ENCODE results near the gene PSEN1. TPM values are rescaled to one million over a fixed set of nuclear protein-coding genes. Genes with fewer than 3 reads are reported as not detected.

PSEN1 gene
- polyA plus RNA-seq, 1 donor (not counting 4 experiments of a cell fraction or from before 2014, with no cell fraction given) = 32.6 TPM

DNA sequence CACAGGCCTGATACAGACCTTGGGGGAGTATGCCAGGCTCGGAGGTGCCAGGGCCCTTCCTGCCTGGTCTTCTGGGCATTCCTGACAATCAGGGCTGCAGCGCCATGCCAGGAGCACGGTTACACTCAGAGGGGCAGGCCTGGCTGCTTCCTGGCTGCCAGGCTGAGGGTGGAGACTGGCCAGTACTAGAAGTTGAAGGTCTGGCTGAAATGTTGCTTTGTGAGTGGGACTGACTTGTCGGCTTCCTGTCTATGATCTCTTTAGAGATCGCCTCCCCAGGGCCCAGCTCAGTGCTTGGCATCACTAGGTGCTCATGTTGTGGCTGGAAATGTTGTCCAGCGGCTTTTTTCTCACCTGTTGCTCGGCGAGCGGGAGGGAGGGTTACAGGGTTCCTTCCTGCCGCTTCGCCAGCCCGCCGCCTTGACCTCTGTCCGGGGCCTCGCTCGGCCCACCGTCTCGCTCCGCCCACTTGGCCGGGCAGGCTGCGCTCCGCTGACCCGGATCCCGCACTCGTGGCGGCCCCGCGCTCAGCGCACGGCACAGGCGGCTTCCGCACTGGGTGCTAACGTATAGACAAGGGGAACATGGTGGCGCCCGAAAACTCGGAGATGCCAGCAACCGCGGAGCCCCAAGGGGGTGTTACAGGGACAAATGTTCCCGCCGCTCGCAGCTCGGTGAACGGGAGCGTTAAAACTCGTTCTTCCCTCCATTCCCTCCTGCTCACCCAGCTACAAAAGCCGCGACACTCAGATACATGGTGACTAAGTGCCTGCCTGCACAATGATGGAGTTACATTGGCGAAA lies 133.6 kb downstream of the PSEN1 start:
- TF ChIP-seq EZH2 (IDR thresholded peaks at IDR 0.05; ENCODE audit: low read length) = no peak
- H3K79me2 ChIP-seq (ENCODE audit: control insufficient read depth, insufficient read depth, low read length) = no peaks in the 10 kb centered on the region
- dilution Hi-C loops (cut with MboI; ENCODE audit: extremely low pct_ligation_motif_present, low sequenced_read_pairs) = no loop called here
- H3K4me1 ChIP-seq (ENCODE audit: control insufficient read depth, extremely low read depth, insufficient read depth, low read length) = no peaks in the 10 kb centered on the region
- H3K9ac ChIP-seq (ENCODE audit: control insufficient read depth, extremely low read depth, insufficient read depth, low read length) = no peak overlapping the region
- no peaks in the 10 kb centered on the region for H3K9me3 ChIP-seq (ENCODE audit: control insufficient read depth, low read depth, low read length)
- H4K20me1 ChIP-seq (ENCODE audit: control insufficient read depth, extremely low read depth, insufficient read depth, low read length) = no peaks in the 10 kb centered on the region
- no peak for FAIRE-seq
- no peak overlapping the region for H3K4me3 ChIP-seq (ENCODE audit: control insufficient read depth in 2 of 3, extremely low read depth in 1 of 3, insufficient read depth in 2 of 3, low read depth in 1 of 3, low read length in 3 of 3)
- DNase-seq (ENCODE audit: low read depth, low spot score) = no peak
- no peak overlapping the region for H3K4me2 ChIP-seq (ENCODE audit: control insufficient read depth, extremely low read depth, insufficient read depth, low read depth, low read length)
- H2AFZ ChIP-seq (ENCODE audit: control insufficient read depth, low read length) = no peak overlapping the region
- H3K27me3 ChIP-seq (ENCODE audit: control insufficient read depth, extremely low read depth, insufficient read depth, low read length) = no peaks in the 10 kb centered on the region
- H3K36me3 ChIP-seq (ENCODE audit: control insufficient read depth in 2 of 2, extremely low read depth in 1 of 2, insufficient read depth in 2 of 2, low read length in 2 of 2) = peaks cover 3 to 18% of the 10 kb centered on the region in 2 experiments
- no peak overlapping the region for H3K27ac ChIP-seq (ENCODE audit: control insufficient read depth, insufficient read depth, low read length)
- no peaks in the 10 kb centered on the region for H3K9me1 ChIP-seq (ENCODE audit: control insufficient read depth, extremely low read depth, insufficient read depth, low read length)

DNA sequence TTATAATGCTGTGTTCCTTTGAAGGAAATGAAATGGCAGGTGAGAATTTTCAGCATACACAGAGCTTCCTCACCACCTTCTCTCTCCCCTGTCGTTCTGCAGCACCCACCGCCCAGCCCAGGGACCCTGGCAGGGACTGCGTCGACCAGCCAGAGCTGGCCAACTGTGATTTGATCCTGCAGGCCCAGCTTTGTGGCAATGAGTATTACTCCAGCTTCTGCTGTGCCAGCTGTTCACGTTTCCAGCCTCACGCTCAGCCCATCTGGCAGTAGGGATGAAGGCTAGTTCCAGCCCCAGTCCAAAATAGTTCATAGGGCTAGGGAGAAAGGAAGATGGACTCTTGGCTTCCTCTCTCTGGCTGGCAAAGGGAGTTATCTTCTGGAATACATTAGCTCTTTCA lies 136.1 kb downstream of the PSEN1 start:
- TF ChIP-seq CTCF (optimal IDR thresholded peaks at IDR 0.05 in 1 of 3, IDR thresholded peaks at IDR 0.05 in 1 of 3, conservative IDR thresholded peaks at IDR 0.05 in 1 of 3; ENCODE audit: extremely low read depth in 1 of 3, insufficient read depth in 2 of 3, low read length in 3 of 3) = no peak
- TF ChIP-seq EZH2 (IDR thresholded peaks at IDR 0.05; ENCODE audit: low read length) = no peak
- H3K79me2 ChIP-seq (ENCODE audit: control insufficient read depth, insufficient read depth, low read length) = no peaks in the 10 kb centered on the region
- no peak overlapping the region for H3K4me3 ChIP-seq (ENCODE audit: control insufficient read depth in 2 of 3, extremely low read depth in 1 of 3, insufficient read depth in 2 of 3, low read depth in 1 of 3, low read length in 3 of 3)
- H4K20me1 ChIP-seq (ENCODE audit: control insufficient read depth, extremely low read depth, insufficient read depth, low read length) = no peaks in the 10 kb centered on the region
- no peaks in the 10 kb centered on the region for H3K4me1 ChIP-seq (ENCODE audit: control insufficient read depth, extremely low read depth, insufficient read depth, low read length)
- dilution Hi-C loops (cut with MboI; ENCODE audit: extremely low pct_ligation_motif_present, low sequenced_read_pairs) = no loop called here
- no peak overlapping the region for H3K4me2 ChIP-seq (ENCODE audit: control insufficient read depth, extremely low read depth, insufficient read depth, low read depth, low read length)
- H3K27ac ChIP-seq (ENCODE audit: control insufficient read depth, insufficient read depth, low read length) = no peak overlapping the region
- FAIRE-seq = no peak
- no peak for DNase-seq (ENCODE audit: low read depth, low spot score)
- H3K9ac ChIP-seq (ENCODE audit: control insufficient read depth, extremely low read depth, insufficient read depth, low read length) = no peak overlapping the region
- H3K27me3 ChIP-seq (ENCODE audit: control insufficient read depth, extremely low read depth, insufficient read depth, low read length) = no peaks in the 10 kb centered on the region
- no peaks in the 10 kb centered on the region for H3K9me3 ChIP-seq (ENCODE audit: control insufficient read depth, low read depth, low read length)
- no peaks in the 10 kb centered on the region for H3K9me1 ChIP-seq (ENCODE audit: control insufficient read depth, extremely low read depth, insufficient read depth, low read length)
- H3K36me3 ChIP-seq (ENCODE audit: control insufficient read depth in 2 of 2, extremely low read depth in 1 of 2, insufficient read depth in 2 of 2, low read length in 2 of 2) = peaks cover 15 to 29% of the 10 kb centered on the region in 2 experiments
- H2AFZ ChIP-seq (ENCODE audit: control insufficient read depth, low read length) = no peak overlapping the region

Small RNA genes within 50 kb of the gene (small RNA-seq; reads per million reads assigned to genes)
- gene AC004858.1 (ENCODE audit: insufficient read length in 3 of 3, low read depth in 3 of 3, low replicate concordance in 1 of 3) (0 reads per million in 3 experiments), gene RNU6-419P (ENCODE audit: insufficient read length in 3 of 3, low read depth in 3 of 3, low replicate concordance in 1 of 3) (0 reads per million in 3 experiments)

Other genes with a start within 250 kb of the PSEN1 start
- 0.61 to 1.1 TPM (median 0.66 TPM) in 3 replicates for gene DPF3, start 242.4 kb upstream of the PSEN1 start, polyA plus RNA-seq
- gene DCAF4, start 210.0 kb upstream of the PSEN1 start, polyA plus RNA-seq = 20.8 to 34.1 TPM (median 26.1 TPM) in 3 replicates
- 10.6 to 16.6 TPM (median 10.8 TPM) in 3 replicates for gene ZFYVE1, start 109.4 kb upstream of the PSEN1 start, polyA plus RNA-seq
- 25.6 to 47.4 TPM (median 27.0 TPM) in 3 replicates for gene RBM25, start 78.0 kb upstream of the PSEN1 start, polyA plus RNA-seq
- gene PAPLN, start 101.0 kb downstream of the PSEN1 start, polyA plus RNA-seq = 4.7 to 18.6 TPM (median 8.2 TPM) in 3 replicates